ENCODE results near the gene PHACTR3.

PHACTR3 gene

DNA sequence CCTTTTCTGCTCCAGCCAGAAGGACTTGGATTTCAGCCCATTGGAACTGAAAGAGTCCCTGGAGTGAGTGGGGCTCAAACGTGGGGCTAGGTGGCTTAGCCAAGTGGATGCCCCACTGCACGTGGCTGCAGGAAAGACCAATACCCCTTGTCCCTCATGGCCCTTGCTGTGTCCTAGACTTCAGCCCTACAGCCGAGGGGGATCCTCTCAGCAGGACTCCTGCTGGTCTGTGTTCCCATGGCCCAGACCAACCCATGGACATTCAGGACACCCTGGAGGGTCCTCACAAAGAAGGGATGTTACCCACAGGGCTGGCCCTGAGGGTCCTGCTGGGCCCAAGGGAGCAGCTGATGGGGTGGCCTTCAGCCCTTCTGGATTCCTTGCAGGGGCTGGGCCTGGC is 30.0 kb upstream of the PHACTR3 start:
- no peak for FAIRE-seq

- FAIRE-seq: no peak
Observed at GRCh38 chr20:59575216-59575615, 29.1 kb upstream of the PHACTR3 start.

DNA sequence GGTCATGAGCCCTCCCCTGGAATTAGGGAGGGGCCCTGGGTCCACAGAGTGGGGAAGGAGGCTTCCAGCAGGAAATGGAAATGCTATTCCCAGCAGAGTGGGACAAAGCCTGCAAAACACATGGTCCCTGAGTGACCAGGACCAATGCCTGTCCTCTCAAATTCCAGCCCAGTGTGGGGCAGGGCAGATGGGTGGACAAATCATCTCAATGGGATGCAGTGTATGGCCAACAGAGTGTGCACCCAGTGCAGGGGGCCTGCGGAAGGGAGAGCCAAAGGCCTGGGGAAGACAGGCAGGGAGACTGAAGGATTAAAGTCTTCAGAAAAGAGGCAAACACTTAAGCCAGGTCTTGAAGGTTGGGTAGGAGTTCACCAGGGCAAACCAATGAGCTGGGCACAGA is 28.7 kb upstream of the PHACTR3 start:
- FAIRE-seq: no peak

DNA sequence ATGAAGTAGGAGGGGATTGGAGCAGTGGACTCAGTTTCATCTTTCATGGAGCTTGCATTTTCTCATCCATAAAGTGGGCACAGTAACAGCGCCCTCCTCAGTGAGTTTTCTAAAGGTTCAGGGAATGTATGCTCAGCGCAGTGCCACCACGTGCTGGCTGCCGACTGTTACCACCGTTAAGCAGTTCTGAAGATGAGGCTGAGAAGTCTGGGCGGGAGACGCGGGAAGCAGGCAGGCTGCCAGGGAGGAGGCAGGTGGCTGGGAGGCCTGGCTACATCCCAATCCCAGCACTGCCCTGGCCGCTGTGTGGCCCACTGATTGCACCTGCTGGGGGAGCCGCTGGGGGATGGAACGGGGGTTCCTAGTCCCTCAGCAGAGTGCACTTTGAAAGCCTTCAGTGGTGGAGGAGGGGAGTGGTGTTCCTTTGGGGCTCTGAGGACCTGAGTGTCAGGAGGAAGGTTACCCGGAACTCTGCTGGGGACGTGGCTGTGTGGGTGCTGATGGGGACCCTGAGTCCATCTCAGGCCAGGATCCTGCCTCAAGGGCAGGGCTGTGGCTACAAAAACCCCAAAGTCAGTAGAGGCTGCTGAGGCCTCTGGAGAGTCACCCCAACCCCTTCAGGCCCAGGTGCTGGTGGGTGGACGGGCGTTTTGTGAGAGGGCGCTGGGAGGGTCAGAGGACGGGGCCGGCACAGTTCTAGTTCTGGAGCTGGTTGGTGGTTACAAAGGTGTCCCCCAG is 28.0 kb upstream of the PHACTR3 start:
- FAIRE-seq: no peak

- FAIRE-seq: no peak
Observed at GRCh38 chr20:59577037-59577808, 27.1 kb upstream of the PHACTR3 start.

GRCh38 chr20:59577809-59578435 is 26.4 kb upstream of the PHACTR3 start:
- FAIRE-seq: no peak

DNA sequence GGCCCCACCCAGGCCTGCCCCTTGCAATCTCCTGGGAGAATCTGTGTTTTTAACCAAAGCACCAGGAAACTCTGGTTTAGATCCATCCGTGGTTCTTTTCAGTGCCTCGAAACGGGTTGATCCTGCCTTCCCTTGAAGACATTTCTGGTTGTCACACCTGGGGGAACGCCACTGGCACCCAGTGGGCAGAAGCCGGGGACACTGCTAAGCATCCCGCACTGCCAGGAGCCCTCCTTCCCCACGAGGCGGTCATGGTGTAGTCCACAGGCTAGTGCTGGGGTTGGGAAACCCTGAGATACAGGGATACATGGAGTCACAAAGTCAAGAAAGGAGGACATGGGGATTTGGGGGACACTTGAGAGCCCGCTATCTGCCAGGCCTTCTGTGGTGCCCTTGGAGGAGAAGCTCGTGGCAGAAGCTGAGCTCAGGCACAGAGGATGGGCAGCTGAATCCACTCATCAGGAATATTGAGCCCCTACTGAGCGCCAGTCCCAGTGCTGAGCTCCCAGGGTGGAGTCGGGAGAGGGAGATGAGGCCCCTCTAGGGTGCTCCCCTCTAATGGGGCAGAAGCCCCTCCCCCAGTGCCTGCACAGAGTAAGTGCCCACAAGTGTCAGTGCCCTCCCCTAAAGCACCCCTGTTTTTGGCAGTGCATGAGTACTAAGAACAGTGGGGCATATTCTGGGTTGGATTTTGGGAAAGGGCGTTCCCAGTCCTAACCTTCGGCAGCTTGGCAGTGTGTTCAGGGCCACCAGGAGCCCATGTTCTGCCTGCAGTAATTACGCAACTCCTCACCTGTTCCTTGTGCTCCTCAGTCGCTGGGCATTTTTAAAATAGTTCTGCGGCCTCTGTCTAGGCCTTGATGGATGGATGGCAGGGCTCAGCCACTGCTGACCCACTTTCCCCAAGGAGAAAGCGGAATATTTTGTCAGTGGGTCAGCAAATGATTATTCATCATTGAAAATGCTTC is 25.6 kb upstream of the PHACTR3 start:
- no peak for FAIRE-seq

DNA sequence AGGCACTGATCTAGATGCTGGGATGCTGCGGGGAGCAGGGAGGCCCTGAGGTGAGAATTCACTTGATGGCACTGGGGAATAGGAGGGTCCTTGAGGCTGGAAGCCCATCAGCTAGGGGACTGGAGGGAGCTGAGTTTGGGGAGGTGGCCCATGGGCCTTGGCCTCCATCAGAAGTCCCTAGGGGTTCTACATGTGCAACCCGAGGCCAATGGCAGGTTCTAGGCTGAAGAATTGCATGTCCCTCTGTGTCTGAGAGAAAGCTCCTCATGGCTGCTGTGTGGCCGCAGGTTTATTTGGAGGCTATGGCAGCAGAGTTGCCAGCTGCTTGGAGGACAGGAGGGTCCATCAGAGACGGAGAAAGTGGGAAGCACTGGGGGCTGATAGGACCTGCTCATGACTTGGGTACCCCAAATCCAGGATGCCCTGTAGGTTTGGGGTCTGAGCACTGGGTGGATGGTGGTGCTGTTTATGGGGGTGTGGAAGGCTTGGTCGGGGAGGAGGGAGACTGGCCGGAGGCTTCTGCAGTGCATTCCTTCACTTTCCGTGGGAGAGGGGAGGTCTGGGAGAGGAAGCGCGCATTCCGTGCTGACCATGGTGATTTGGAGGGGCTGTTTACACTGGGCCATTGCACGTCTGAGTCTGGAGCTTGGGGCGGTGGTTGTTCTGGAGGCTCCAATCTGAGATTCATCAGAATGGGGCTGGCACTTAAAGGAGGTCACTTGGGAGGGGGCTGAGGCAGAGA is 24.8 kb upstream of the PHACTR3 start:
- no peak for FAIRE-seq

DNA sequence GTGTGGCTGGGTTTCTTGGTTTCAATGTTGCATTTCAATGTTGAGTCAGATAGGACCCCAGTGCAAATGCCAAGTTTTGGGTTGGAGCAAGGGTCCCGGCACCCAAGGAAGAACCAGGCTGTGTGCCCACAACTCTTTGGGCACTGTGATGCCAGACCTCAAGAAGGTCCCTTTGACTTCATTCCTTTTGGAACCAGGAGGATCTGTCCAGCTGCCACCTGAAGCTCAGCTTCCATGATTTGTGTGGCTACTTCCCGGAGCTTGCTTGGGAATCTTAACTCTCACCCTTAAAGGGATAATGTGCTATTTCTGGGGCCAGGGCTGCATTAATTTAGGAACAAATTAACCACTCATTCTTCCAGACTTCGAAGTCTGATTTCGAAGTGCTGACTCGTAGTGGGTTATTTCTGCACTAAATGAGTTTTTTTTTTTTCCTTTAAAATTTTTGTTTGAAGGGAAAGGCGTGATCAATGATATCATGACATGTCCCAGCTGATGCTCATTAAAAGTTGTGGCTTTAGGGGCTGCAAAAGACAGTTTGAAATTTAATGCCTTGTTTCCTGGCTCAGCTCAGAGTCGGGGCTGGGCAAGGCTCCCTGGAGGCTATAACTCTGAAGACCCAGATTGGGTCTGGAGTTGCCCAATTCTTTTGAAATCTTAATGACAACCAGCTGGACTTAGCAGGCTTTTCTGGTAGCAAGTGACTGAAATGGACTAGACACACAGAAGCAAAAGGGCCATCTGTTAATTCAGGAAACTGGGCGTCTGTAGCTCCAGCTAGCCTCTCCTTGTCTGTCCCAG is 24.0 kb upstream of the PHACTR3 start:
- no peak for FAIRE-seq

DNA sequence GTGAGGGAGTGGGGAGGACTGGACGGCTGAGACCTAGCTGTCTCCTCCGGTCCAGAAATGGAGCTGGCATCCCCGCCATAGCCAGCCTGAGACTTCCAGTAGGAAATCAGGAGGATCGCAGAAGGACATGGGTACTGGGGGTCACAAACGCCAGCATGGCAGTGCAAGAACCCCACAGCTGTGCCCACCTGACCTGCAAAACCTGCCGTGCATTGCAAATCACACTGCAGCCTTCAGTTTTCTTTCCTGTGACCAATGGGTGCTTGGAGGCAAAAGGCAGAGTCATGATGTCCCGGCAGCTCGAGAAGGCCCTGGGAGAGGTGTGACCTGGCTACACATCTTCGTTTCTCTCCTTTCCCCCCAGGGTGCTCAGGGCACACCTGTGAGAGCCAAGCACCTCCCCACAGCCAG is 23.3 kb upstream of the PHACTR3 start:
- no peak for FAIRE-seq

DNA sequence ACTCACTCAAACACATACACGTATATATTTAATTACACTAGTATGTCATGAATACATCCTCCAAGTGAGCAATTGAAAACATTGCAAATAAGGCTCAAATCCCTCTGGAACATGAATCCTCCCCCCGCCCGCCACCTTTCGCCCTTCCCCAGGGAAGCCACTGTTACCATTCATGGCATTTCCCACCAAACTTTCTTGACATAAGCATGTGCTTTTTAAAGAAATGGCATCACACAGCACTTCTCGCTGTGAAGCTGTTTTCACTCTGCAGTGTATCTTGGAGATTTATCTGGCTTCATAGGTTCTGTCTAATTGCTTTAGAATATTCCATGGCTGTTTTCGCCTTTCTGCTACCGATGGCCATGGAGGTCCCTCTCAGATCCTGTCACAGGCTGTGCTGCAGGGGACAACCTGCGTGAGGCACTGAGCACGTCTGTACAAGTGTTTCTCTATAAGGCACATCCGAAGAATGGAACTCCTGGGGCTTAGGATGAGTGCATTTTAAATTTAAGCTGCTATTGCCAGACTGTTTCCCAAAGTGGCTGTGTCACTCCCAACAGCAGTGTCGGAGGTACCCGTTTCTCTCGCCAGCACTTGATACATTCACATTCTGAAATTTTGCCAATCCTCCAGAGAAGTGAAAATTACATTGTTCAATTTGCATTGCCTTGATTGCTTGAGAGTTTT is 22.2 kb upstream of the PHACTR3 start:
- FAIRE-seq: no peak

- FAIRE-seq: no peak
Observed at GRCh38 chr20:59583428-59584277, 20.7 kb upstream of the PHACTR3 start.

GRCh38 chr20:59584278-59584925 is 19.9 kb upstream of the PHACTR3 start:
- no peak for FAIRE-seq

- FAIRE-seq: no peak
Observed at GRCh38 chr20:59585714-59586409, 18.5 kb upstream of the PHACTR3 start.

- FAIRE-seq: no peak
Observed at GRCh38 chr20:59586613-59587012, 17.7 kb upstream of the PHACTR3 start.

- FAIRE-seq: no peak
Observed at GRCh38 chr20:59587570-59587969, 16.8 kb upstream of the PHACTR3 start.

DNA sequence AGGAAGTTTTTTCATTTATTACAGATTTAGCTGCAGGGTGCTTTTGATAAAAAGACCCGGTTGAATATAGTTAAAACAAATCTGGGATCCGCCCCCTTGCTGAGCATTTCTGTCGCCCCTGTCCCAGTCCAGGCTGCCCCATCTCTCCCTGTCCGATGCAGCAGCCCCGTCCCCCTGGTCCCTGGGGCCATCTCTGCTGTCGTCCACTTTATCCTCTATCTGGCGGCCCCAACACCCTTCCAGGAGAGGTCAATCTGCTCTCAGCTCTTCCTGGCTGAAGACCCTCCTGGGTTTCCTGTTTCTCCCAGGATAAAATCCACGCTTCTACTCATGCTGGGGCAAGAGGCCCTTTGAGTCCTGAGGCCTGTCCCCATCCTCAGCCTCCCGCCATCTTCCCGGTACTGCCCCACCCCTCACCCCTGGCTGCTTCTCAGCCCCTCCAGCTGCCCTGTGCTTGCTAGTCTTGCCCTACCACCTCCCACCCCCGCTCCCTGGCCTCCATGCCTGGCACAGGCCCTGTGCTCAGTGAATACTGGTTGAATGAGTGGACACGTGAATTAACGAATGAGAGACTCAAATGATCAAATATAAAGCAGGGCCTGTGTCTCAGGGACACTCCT is 16.0 kb upstream of the PHACTR3 start:
- FAIRE-seq: no peak

All from islet of Langerhans (tissue), 1 donor.